ENCODE results near the gene BRI3.

BRI3 gene

DNA sequence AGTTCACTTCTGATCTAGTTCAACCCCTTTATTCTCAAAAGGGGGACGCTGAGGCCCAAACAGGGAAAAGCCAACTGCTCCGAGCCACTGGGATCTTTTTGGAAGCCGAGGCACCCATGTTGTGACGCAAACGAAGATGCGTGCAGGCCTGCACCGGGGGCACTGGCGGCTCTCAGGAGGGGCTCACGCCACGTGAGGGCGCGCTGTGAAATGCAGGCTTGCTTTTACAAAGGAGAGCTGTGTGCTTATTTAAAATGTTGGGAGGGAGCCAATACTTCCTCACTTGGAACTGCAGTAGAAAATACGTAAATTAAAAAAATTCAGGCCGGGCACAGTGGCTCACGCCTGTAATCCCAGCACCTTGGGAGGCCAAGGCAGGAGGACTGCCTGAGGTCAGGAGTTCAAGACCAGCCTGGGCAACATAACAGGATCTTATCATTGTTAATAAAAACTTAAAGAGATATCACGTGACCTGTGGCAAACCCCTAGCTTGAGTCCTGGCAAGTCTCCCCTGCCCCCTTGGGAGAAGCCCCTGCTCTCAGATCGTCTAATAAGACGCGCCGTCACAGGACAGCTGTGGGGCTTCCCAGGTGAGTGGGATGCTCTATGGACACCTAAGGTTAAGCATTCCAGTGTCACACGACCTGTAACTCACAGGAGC lies 16.3 kb downstream of the BRI3 start:
- Histone ChIP-seq H3K9me3 (ENCODE audit: control insufficient read depth in 2 of 2, low read length in 2 of 2) (peaks cover 0 to 5% of the 10 kb centered on the region in 2 donors), H3K4me1 (ENCODE audit: control insufficient read depth, insufficient read depth, low read length) (no peaks in the 10 kb centered on the region), H3K9ac (ENCODE audit: low read length in 2 of 2) (no peak overlapping the region), H3K36me3 (ENCODE audit: control insufficient read depth in 2 of 2, insufficient read depth in 2 of 2, low read length in 2 of 2) (peaks cover 2 to 10% of the 10 kb centered on the region in 2 donors), H3K27me3 (ENCODE audit: control insufficient read depth in 1 of 2, insufficient read depth in 2 of 2, low read length in 2 of 2) (no peaks in the 10 kb centered on the region), H3K4me3 (ENCODE audit: low read length in 2 of 2) (no peak overlapping the region), H3K27ac (ENCODE audit: low read length) (no peak overlapping the region)

DNA sequence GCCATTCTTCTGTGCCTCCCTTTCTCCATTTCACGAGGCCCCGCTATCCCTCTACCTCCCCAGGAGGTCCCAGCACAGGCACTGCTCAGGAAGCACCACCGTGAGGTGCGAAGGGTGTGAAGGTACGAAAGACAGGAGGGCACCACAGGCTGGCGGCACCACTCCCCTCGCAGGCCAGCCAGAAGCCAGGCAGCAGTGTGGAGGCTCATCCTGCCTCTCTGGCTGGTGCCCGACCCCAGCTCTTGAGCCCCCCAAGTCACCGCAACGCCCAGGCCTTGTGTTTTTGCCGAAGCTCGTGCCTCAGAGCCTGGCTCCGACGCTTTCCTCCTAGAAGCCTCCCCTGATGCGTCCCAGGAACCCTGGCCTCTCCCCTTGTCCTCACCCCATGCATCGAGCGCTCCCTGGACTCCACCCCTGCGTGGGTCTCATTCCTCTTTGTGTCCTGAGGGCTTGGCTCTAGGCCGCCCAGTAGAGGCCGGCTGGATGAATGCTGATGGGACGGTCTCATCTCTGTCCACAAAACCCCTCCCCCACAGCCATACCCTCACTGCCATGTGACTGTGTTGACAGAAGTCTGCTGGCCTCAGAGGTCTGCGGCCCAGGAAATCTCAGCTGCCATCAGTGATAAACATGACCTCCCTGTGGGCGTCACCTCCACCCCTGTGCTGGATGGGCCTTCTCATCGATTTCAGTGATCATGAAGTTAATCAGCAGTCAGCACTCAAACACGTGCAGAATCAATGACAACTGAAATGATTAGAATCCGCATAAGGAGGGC lies 19.3 kb downstream of the BRI3 start:
- H3K9me3 ChIP-seq (ENCODE audit: control insufficient read depth in 2 of 2, low read length in 2 of 2): peaks cover 0 to 3% of the 10 kb centered on the region in 2 donors
- no peak overlapping the region for H3K9ac ChIP-seq (ENCODE audit: low read length in 2 of 2)
- no peak overlapping the region for H3K4me3 ChIP-seq (ENCODE audit: low read length in 2 of 2)
- no peak overlapping the region for H3K27ac ChIP-seq (ENCODE audit: low read length)
- H3K4me1 ChIP-seq (ENCODE audit: control insufficient read depth, insufficient read depth, low read length): no peaks in the 10 kb centered on the region
- H3K27me3 ChIP-seq (ENCODE audit: control insufficient read depth in 1 of 2, insufficient read depth in 2 of 2, low read length in 2 of 2): no peaks in the 10 kb centered on the region
- H3K36me3 ChIP-seq (ENCODE audit: control insufficient read depth in 2 of 2, insufficient read depth in 2 of 2, low read length in 2 of 2): peaks cover 0 to 2% of the 10 kb centered on the region in 2 donors

DNA sequence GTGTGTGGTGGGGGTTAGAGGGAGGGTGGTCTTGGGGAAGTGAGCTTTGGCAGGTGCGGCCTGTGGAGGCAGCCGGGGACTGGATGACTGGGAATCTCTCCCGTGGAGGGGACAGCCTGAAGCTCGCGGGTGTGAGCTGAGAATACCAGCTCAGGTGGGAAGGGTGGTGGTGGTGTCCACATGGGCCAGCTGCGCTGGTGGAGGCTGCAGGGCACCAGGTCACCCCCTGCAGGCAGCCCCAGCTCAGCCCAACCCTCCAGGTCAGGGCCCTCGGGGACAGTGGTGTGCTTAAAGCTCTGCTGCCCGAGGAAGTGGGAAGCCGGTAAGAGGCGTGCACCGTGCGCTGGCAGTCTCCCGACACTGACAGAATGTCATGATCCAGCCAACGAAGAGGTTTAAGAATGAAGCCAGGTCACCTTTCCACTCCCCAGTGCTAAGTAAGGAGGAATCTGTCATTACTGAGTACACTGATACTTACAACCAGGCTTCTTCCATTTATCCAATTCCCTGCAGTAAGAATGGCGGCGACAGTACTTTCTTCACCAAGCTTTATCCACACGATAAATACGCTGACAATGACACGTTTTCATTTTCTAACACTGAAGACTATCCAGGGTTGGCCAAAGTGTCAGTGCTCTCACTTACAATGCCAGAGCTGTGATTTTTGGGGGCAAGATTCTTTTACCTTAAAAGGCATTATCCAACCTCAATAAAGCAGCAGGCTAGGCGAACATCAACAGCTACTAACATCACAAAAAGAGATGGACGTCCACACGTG lies 20.4 kb downstream of the BRI3 start:
- no peak overlapping the region for H3K9ac ChIP-seq (ENCODE audit: low read length in 2 of 2)
- no peaks in the 10 kb centered on the region for H3K9me3 ChIP-seq (ENCODE audit: control insufficient read depth in 2 of 2, low read length in 2 of 2)
- no peak overlapping the region for H3K27ac ChIP-seq (ENCODE audit: low read length)
- no peaks in the 10 kb centered on the region for H3K36me3 ChIP-seq (ENCODE audit: control insufficient read depth in 2 of 2, insufficient read depth in 2 of 2, low read length in 2 of 2)
- H3K27me3 ChIP-seq (ENCODE audit: control insufficient read depth in 1 of 2, insufficient read depth in 2 of 2, low read length in 2 of 2): no peaks in the 10 kb centered on the region
- H3K4me3 ChIP-seq (ENCODE audit: low read length in 2 of 2): no peak overlapping the region
- H3K4me1 ChIP-seq (ENCODE audit: control insufficient read depth, insufficient read depth, low read length): no peaks in the 10 kb centered on the region

DNA sequence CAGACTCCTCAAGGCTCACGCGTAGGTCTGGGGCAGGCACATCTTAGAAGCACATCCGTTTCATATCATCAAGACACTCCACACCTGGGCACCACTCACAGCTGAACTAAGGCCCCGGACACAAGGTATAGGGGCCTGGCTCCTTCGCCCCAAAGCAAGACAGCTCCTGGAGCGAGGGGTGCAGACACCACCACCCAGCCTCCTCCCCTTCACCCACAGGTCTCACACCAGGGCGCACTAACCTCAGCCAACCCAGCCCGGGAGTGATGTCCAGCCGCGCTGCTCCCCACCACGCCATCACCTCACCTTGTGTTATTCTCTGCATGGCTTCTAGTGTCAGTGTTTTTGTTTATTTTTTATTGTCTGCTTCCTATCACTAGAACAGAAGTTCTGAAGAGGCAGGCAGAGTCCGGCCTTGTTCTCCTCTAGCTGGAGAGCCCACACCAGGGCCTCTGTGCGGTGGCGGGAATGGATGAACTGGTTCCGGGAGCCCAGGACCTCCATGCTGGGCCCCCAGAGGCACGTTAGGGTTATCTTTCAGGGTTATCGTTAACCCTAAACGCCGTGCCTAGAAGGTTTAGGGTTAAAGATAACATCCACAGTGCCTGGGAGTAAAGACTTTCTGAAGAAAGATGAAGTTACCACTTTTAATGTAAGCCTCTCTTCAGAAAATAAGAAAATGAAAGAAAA lies 21.8 kb downstream of the BRI3 start:
- Histone ChIP-seq H3K36me3 (ENCODE audit: control insufficient read depth in 2 of 2, insufficient read depth in 2 of 2, low read length in 2 of 2) (peaks cover 3 to 6% of the 10 kb centered on the region in 2 donors), H3K4me1 (ENCODE audit: control insufficient read depth, insufficient read depth, low read length) (no peaks in the 10 kb centered on the region), H3K9ac (ENCODE audit: low read length in 2 of 2) (no peak overlapping the region), H3K27me3 (ENCODE audit: control insufficient read depth in 1 of 2, insufficient read depth in 2 of 2, low read length in 2 of 2) (no peaks in the 10 kb centered on the region), H3K27ac (ENCODE audit: low read length) (no peak overlapping the region), H3K9me3 (ENCODE audit: control insufficient read depth in 2 of 2, low read length in 2 of 2) (no peaks in the 10 kb centered on the region), H3K4me3 (ENCODE audit: low read length in 2 of 2) (no peak overlapping the region)

DNA sequence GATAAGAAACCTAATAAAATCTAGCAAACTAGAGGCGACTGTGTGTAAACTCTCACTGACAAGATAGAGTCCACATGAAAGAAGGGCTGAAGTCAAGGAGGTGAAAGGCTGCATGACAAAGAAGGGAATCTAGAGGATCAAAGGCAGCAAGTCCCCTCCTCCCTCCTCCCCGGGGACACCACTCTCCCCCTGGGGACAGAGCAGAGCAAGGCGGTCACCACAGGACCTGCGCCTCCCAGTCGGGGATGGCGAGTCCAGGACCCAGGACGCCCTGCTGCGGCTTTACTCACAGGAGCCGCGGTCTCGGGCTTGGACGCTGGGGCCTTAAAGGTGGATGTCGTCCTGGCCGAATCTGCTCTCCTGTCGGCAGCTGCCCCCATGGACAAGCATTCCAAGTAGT lies 22.4 kb downstream of the BRI3 start:
- Histone ChIP-seq H3K9ac (ENCODE audit: low read length in 2 of 2) (no peak overlapping the region), H3K9me3 (ENCODE audit: control insufficient read depth in 2 of 2, low read length in 2 of 2) (no peaks in the 10 kb centered on the region), H3K4me1 (ENCODE audit: control insufficient read depth, insufficient read depth, low read length) (no peaks in the 10 kb centered on the region), H3K4me3 (ENCODE audit: low read length in 2 of 2) (no peak overlapping the region), H3K36me3 (ENCODE audit: control insufficient read depth in 2 of 2, insufficient read depth in 2 of 2, low read length in 2 of 2) (peaks cover 4 to 6% of the 10 kb centered on the region in 2 donors), H3K27ac (ENCODE audit: low read length) (no peak overlapping the region), H3K27me3 (ENCODE audit: control insufficient read depth in 1 of 2, insufficient read depth in 2 of 2, low read length in 2 of 2) (no peaks in the 10 kb centered on the region)

DNA sequence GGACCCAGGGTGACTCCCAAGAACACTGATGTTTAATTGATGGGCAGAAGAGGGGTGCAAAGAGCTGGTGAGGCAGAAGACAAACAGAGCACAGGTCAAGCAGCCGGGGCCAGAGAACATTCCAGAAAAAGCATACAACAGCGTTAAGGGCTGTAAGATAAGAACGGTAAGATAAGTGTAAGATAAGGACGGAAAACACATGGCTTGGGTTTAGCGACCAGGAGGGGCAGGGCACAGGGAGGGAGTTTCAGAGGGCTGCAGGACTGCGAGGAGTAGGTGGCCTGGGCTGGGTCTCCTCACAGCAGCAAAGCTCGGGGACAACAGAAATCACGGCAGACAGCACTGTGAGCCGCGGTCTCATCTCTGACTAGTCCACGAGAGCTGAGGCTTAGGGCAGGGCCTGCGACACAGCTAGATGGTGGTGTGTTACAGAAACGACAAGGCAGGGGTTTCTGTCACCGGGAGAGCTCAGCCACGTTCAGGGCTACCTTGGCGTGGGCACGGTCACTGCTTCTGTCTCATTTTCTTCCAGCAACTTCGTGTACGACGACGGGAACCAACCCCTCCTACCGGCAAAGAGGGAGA lies 24.6 kb downstream of the BRI3 start:
- Histone ChIP-seq H3K27me3 (ENCODE audit: control insufficient read depth in 1 of 2, insufficient read depth in 2 of 2, low read length in 2 of 2) (no peaks in the 10 kb centered on the region), H3K4me1 (ENCODE audit: control insufficient read depth, insufficient read depth, low read length) (no peaks in the 10 kb centered on the region), H3K27ac (ENCODE audit: low read length) (no peak overlapping the region), H3K4me3 (ENCODE audit: low read length in 2 of 2) (no peak overlapping the region), H3K36me3 (ENCODE audit: control insufficient read depth in 2 of 2, insufficient read depth in 2 of 2, low read length in 2 of 2) (peaks cover 4 to 6% of the 10 kb centered on the region in 2 donors), H3K9ac (ENCODE audit: low read length in 2 of 2) (no peak overlapping the region), H3K9me3 (ENCODE audit: control insufficient read depth in 2 of 2, low read length in 2 of 2) (no peaks in the 10 kb centered on the region)

DNA sequence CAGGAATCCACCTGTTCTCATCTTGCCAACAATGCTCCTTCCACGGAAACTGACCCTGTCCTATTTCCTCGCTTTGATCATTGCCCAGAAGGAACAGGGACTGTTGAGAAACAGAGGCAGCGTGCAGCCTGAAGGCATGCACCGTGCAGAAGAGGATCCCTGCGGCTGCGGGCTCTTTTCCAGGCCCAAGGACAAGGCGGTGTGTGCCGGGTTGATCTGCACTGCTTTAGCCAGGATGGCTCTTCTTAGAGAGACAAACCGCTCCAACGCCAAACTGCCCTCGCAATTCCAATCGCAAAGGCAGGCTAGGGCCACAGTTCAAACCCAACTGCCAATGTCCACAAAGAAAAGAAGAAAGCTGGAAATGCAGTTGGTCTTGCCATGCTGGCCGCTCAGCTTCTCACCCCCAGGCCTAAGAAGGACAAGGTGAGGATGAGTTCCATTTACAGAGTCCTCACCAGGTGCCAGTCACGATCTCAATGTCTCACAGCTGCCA lies 26.5 kb downstream of the BRI3 start:
- Histone ChIP-seq H3K27ac (ENCODE audit: low read length) (no peak overlapping the region), H3K9ac (ENCODE audit: low read length in 2 of 2) (no peak overlapping the region), H3K4me3 (ENCODE audit: low read length in 2 of 2) (no peak overlapping the region), H3K27me3 (ENCODE audit: control insufficient read depth in 1 of 2, insufficient read depth in 2 of 2, low read length in 2 of 2) (no peaks in the 10 kb centered on the region), H3K36me3 (ENCODE audit: control insufficient read depth in 2 of 2, insufficient read depth in 2 of 2, low read length in 2 of 2) (peaks cover 4 to 6% of the 10 kb centered on the region in 2 donors), H3K9me3 (ENCODE audit: control insufficient read depth in 2 of 2, low read length in 2 of 2) (no peaks in the 10 kb centered on the region), H3K4me1 (ENCODE audit: control insufficient read depth, insufficient read depth, low read length) (no peaks in the 10 kb centered on the region)

DNA sequence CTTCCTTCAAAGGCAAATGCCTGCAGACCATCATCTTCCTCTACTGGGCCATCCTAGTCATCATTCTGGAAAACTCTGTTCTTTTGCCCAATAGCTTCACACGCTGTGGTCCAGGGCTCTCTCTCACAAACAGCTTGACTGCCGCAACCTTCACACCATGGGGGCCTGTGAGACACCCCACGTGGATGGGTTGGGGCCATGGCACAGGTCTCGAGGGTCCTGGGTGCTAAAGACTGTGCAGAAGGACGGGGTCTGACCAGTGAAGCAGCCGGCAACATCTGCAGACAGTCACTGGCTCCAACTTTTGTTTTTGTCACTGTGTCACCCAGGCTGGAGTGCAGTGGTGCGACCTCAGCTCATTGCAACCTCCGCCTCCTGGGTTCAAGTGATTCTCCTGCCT lies 28.1 kb downstream of the BRI3 start:
- H3K9me3 ChIP-seq (ENCODE audit: control insufficient read depth in 2 of 2, low read length in 2 of 2): no peaks in the 10 kb centered on the region
- peaks cover 4 to 6% of the 10 kb centered on the region in 2 donors for H3K36me3 ChIP-seq (ENCODE audit: control insufficient read depth in 2 of 2, insufficient read depth in 2 of 2, low read length in 2 of 2)
- H3K4me1 ChIP-seq (ENCODE audit: control insufficient read depth, insufficient read depth, low read length): no peaks in the 10 kb centered on the region
- no peak overlapping the region for H3K27ac ChIP-seq (ENCODE audit: low read length)
- no peak overlapping the region for H3K4me3 ChIP-seq (ENCODE audit: low read length in 2 of 2)
- H3K9ac ChIP-seq (ENCODE audit: low read length in 2 of 2): no peak overlapping the region
- no peaks in the 10 kb centered on the region for H3K27me3 ChIP-seq (ENCODE audit: control insufficient read depth in 1 of 2, insufficient read depth in 2 of 2, low read length in 2 of 2)

DNA sequence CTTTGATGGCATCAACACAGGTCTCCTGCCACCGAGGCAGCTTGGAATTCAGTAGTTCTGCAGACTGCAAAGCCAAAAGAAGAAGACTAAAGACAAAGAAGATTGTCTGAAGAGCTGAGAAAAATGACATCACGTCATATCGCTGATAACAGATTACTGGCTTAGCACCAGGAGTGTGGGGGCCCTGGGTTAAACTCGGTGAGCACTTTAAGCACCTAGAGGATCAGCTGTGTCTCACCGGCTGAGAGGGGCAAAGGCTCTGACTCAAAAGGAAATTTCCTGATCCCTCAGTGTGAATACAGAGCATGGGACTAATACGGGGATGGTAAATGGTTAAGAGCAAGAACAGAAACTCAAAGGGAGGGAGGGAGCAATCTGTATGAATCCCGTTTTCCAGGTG lies 30.7 kb downstream of the BRI3 start:
- Histone ChIP-seq H3K27ac (ENCODE audit: low read length) (no peak overlapping the region), H3K9ac (ENCODE audit: low read length in 2 of 2) (no peak overlapping the region), H3K4me1 (ENCODE audit: control insufficient read depth, insufficient read depth, low read length) (no peaks in the 10 kb centered on the region), H3K4me3 (ENCODE audit: low read length in 2 of 2) (no peak overlapping the region), H3K9me3 (ENCODE audit: control insufficient read depth in 2 of 2, low read length in 2 of 2) (no peaks in the 10 kb centered on the region), H3K27me3 (ENCODE audit: control insufficient read depth in 1 of 2, insufficient read depth in 2 of 2, low read length in 2 of 2) (no peaks in the 10 kb centered on the region), H3K36me3 (ENCODE audit: control insufficient read depth in 2 of 2, insufficient read depth in 2 of 2, low read length in 2 of 2) (peaks cover 4 to 6% of the 10 kb centered on the region in 2 donors)

DNA sequence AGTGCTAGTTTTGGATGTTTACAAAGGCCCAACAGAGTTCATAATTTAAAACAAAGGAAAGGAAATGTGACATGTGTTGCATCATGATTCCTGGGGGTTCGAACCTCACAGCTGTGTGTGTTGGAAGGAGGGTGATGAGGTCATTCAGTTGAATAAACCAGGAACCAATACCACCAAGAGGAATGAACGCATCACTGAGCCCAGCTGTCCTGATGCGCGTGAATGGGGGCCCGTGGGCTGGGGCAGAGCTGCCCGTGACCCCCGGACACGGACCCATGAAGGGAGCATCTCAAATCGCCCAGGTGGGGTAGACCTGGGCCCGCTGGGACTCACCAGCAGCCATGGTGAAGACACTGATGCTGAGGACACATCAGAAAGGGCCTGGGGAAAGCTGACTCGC lies 33.0 kb downstream of the BRI3 start:
- H3K27me3 ChIP-seq (ENCODE audit: control insufficient read depth in 1 of 2, insufficient read depth in 2 of 2, low read length in 2 of 2): no peaks in the 10 kb centered on the region
- H3K36me3 ChIP-seq (ENCODE audit: control insufficient read depth in 2 of 2, insufficient read depth in 2 of 2, low read length in 2 of 2): no peaks in the 10 kb centered on the region
- no peak overlapping the region for H3K4me3 ChIP-seq (ENCODE audit: low read length in 2 of 2)
- no peaks in the 10 kb centered on the region for H3K4me1 ChIP-seq (ENCODE audit: control insufficient read depth, insufficient read depth, low read length)
- H3K9me3 ChIP-seq (ENCODE audit: control insufficient read depth in 2 of 2, low read length in 2 of 2): no peaks in the 10 kb centered on the region
- no peak overlapping the region for H3K27ac ChIP-seq (ENCODE audit: low read length)
- H3K9ac ChIP-seq (ENCODE audit: low read length in 2 of 2): no peak overlapping the region
